GM19023 (cell line): Measurements from ENCODE around the gene CLIC3.

Source experiments
- ATAC-seq: cut with Tn5 transposase; IDR thresholded peaks from one replicate; pipeline ENCODE4 v1.9.1; 2021; ENCODE audit warnings: mild to moderate bottlenecking, moderate library complexity; ENCODE audit not compliant: unreplicated experiment

CLIC3 gene

GRCh38 chr9:136969774-136970173 lies 26.6 kb downstream of the CLIC3 start:
- no peak for ATAC-seq

DNA sequence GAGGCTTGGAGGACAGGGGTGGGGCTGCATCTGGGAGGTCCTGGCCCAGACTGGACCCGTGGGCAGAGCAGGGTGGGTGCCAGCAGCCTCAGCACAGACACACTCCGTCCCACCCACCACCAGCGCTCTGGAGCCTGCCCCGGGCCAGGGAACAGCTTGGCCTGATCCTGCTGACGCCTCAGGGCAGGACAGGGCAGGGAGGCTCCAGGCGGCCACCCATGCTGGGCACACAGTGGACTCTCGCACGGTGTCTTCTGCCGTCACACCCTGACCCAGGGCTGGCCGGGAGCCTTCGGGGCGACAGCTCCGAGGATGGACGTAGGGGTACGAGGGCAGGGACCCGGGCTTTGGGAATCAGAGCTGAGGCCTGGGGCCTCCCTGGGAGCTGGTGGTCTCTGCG lies 27.2 kb downstream of the CLIC3 start:
- no peak for ATAC-seq

DNA sequence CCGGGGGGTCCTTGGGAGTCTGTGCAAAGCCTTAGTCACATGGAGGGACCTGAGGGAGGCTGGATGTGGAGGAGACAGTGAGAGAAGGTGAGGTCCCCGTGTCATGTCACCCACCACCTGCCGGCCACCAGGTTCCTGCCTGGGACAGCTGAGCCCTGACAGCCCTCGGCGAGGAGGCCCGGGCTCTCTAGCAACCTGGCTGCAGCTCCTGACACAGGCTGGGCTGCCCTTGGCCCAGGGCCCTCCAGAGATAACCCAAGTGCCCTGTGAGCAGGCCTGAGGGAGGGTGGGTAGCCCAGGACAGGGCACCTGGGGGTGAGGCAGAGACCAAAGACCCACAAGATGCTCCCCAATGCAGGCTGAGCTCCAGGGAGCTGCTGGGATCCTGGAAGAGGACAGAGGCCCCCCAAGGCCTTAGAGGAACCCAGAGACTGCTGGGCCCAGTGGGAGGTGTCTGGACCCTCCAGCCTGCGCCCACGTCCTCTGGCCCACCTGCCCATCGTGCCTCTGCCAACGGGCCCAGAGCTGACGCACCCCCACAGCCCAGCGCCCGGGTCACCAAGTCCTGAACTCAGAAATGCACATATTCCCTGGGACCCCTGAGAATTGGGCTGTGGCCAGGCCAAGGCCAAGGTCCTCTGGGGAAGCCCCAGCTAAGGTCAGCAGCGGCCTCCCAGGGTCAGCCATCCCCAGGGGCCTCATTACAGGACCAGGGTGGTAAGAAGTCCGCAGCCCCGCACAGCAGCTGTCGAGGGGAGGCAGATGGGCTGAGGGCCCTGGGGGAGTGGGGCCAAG lies 27.8 kb downstream of the CLIC3 start:
- no peak for ATAC-seq

- no peak for ATAC-seq
Measured at GRCh38 chr9:136965771-136966484, 30.4 kb downstream of the CLIC3 start.

GRCh38 chr9:136964833-136965422 lies 31.4 kb downstream of the CLIC3 start:
- no peak for ATAC-seq

GRCh38 chr9:136964171-136964689 lies 32.1 kb downstream of the CLIC3 start:
- ATAC-seq = no peak

DNA sequence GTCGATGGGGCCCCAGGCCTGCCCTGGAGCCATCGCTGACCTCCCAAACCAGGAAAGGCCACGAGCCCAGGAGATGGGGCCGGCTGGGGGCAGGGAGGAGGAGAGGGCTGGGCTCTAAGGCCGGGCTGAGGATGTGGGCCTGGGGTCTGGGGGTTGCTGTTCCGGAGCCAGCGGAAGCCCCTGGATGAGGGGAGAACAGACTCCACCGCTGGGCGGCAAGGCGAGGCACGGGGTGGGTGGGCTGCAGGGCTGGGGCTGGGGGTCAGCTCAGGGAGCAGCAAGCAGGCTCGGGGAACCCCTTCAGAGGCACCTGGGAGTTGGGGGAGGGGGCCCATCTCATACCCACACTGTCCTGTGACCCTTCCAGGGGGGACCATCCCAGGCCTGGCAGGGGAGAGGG lies 32.6 kb downstream of the CLIC3 start:
- ATAC-seq = no peak

GRCh38 chr9:136963341-136963740 lies 33.0 kb downstream of the CLIC3 start:
- ATAC-seq = no peak

DNA sequence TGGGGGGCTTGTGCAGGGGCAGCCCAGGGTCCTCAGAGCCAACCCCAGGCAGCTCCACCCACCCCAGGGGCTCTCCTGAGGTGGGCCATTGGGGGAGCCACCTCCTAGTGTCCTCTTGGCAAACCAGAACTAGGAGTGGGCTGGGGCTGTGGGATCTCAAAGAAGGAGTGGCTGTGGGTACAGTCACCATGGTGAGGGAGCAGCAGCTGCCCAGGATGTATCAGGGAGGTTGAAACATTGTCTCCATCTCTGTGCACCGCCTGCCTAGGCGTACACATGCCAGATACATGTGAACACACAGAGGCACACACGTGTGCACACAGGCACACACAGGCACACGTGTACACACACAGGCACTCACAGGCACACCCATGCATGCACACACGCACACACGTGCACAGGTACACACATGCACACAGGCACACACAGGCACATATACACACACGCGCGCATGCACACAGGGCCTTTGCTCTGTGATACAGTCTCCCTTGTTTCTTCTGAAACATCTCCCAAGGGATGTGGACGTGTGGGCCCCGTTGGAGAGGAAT lies 33.6 kb downstream of the CLIC3 start:
- ATAC-seq = no peak

- ATAC-seq = no peak
Measured at GRCh38 chr9:136962163-136962562, 34.2 kb downstream of the CLIC3 start.

DNA sequence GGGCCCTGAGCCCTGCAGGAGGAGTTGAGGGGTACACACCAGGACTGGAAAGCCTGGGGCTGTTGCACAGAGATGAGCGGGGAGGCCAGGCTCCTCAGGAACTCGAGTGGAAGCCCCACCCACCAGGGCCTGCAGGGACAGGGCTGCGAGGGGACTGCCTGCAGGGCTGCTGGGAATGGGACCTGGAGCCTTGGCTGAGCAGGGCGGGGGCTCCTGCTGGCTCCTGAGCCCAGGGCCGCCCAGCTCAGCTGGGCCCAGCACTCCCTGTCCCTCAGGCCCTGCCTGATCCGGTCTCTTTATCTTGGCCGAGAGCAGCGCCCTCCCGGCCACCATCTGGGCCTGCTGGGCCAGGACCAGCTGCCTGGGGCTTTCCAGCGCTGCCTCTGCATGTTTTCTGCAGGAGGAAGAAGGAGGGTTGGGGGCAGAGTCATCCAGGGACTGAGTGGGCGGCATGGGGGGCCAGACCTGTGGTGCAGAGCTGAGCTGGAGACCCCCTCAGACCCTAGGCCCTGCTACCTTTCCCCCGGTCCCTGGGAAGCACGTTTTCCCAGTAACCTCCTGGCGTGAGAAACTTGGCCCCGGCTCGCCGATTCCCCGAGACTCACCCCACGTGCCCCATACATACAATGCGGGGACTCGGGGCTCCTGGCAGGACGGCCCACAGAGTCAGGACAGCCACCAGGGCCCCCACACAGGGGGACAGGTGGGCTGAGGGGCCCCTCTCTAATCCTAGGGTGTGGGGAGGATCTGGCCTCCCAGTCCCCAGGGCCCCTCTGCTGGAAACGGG lies 34.9 kb downstream of the CLIC3 start:
- no peak for ATAC-seq

DNA sequence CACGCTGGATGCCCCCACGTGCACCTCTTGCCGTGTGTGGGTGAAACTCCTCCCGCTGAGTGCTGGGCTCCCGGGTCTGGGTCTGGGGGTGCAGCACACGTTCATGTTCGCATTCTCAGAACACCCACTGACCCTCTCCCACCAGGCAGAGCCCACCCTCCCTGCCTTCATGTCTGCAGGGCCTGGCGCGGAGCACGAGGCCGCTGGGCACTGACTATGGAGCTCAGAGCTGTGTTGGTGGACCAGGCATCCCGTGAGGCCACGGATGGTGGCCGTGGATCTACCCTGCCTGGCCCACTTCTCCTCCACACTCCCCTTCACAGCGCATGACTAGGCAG lies 35.5 kb downstream of the CLIC3 start:
- ATAC-seq = no peak

GRCh38 chr9:136960212-136960937 lies 36.0 kb downstream of the CLIC3 start:
- ATAC-seq = no peak

GRCh38 chr9:136958898-136959850 lies 37.2 kb downstream of the CLIC3 start:
- no peak for ATAC-seq

GRCh38 chr9:136958473-136958872 lies 37.9 kb downstream of the CLIC3 start:
- no peak for ATAC-seq

DNA sequence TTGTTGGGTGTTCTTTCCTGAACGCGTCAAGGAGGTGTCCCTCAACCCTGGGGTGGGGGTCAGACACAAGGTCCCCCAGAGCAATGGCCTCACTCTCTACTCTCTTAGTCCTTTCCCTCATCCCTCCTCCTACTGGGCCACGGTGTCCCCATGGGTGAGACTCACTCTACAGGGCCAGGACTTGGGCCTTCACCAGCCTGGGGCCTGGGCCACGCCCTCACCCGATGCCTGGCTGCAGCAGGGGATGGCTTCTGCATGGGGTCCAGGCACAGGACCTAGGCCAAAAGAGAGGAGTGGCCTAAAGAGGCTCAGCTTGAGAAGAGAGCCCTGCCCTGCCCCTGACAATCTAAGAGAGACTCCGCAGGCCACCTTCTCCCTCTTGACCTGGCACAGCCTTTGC lies 38.5 kb downstream of the CLIC3 start:
- no peak for ATAC-seq

DNA sequence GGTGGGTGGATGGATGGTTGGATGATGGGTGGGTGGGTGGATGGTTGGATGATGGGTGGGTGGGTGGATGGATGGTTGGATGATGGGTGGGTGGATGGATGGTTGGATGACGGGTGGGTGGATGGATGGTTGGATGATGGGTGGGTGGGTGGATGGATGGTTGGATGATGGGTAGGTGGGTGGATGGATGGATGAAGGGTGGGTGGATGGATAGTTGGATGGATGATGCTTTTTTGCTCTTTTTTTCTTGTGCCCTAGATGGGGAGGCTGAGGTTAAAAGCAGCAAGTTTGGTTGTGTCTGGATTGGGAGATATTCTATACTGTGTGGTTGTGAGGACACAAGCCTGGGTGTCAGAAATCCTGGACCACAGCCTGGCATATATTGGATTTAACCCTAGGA lies 38.9 kb downstream of the CLIC3 start:
- ATAC-seq = no peak

GRCh38 chr9:136956604-136957003 lies 39.8 kb downstream of the CLIC3 start:
- no peak for ATAC-seq

DNA sequence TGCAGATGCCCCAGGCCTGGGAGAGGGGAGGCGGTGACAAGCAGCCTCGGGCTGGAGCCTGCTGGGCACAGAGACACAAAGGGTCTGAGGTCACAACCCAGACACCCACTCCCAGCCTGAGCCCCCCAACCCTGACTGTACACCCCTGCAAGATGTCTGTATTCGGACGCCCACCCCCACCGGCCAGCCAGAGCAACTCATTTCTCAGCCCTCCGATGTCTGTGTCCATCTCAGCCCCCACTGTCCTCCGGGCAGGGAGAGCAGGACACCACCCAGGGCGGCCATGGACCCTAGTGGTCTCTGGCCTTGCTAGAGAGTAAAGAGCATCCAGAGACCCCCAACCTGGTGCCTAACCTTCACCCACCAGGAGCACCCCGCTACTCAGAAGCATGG lies 40.4 kb downstream of the CLIC3 start:
- no peak for ATAC-seq
